ENCODE data around the gene ARHGEF25. TPM values are rescaled to one million over a fixed set of nuclear protein-coding genes. Genes with fewer than 3 reads are reported as not detected.

The ARHGEF25 gene
- polyA plus RNA-seq, 1 experiment: 26.0 TPM

DNA sequence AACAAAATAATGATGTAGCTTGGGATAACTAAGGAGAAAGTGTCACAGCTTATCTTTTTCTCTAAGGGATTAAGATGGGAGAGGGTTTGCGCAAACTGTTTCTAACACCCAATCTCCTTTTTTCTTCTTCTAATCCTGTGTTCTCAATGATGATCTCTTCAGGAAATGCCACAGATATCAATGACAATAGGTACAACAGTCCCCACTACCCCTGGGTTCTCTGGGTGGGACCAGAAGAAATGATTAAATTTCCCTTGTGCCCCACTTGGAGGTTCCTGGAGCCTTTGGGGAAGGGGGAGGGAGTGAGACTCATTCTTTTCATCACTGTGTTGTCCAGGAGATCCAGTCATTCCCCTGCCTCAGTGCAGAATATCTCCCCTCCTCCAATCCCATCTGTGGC lies 28.8 kb upstream of the ARHGEF25 start:
- no peak for DNase-seq (ENCODE audit: low read depth)
- peaks cover 1% of the 10 kb centered on the region; the same call in 1 of the 2 replicates for H3K27me3 ChIP-seq (ENCODE audit: control insufficient read depth, insufficient read depth, low read length)
- POLR2A ChIA-PET: no interaction called here
- CTCF ChIA-PET: interaction anchor here (0.8 to 8.4 kb wide), 15 partner anchors 9 to 157 kb away, joined by 3 to 257 read pairs (median 13); partner anchors contain the start of genes AGAP2, ARHGEF25, B4GALNT1 and OS9
- TF ChIP-seq, protein P1, sequence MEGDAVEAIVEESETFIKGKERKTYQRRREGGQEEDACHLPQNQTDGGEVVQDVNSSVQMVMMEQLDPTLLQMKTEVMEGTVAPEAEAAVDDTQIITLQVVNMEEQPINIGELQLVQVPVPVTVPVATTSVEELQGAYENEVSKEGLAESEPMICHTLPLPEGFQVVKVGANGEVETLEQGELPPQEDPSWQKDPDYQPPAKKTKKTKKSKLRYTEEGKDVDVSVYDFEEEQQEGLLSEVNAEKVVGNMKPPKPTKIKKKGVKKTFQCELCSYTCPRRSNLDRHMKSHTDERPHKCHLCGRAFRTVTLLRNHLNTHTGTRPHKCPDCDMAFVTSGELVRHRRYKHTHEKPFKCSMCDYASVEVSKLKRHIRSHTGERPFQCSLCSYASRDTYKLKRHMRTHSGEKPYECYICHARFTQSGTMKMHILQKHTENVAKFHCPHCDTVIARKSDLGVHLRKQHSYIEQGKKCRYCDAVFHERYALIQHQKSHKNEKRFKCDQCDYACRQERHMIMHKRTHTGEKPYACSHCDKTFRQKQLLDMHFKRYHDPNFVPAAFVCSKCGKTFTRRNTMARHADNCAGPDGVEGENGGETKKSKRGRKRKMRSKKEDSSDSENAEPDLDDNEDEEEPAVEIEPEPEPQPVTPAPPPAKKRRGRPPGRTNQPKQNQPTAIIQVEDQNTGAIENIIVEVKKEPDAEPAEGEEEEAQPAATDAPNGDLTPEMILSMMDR (IDR thresholded peaks at IDR 0.05; ENCODE audit: insufficient read depth, low read depth, low read length): no peak
- no peaks in the 10 kb centered on the region; the same call in 1 of the 2 replicates for H3K36me3 ChIP-seq (ENCODE audit: control insufficient read depth, insufficient read depth, low read length)
- no peak overlapping the region for H3K4me3 ChIP-seq (ENCODE audit: low read depth, low read length)

DNA sequence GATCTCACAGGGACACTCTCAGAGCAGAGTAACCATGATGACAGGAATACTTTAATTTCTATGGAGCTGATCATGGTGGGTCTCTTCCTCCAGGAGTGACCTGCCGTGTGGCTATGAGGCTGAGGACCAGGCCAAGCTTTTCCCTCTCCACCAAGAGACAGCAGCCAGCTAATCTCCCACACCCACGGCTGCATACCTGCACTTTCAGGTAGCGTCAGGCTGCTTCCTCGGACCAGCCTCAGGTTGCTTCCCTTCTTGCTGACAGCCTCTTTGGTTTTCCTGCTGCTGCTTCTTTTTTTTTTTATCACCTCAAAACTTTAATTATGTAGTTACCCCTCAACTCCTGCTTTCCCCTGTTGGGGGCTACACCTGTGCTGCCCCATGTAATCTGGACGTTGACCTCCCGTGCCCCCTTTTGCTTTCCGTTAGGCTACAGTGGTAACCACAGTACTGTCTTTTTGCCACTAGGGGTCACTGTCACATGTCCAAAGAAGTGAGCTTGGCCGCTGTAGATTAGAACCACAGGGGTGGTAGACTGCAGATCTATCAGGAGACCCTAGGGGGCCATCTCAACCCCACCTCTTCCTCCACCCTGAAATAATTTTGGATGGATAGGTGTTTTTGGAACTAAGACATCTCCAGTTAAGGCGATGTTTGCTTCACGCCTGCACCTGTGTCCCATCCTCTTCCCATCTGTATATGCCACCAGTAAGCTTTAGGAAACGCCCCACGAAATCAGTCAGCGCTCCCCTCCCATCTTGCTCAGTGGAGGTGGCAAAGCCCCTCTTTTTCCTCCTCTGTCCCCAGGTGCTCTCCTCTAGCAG lies 28.0 kb upstream of the ARHGEF25 start:
- ChIA-PET CTCF (interaction anchor here (0.6 to 8.4 kb wide), 28 partner anchors 10 to 426 kb away, joined by 3 to 257 read pairs (median 6); partner anchors contain the start of genes AGAP2, ARHGEF25, B4GALNT1 and EEF1AKMT3), POLR2A (interaction anchor here (1.0 kb wide), 1 partner anchor 36 kb away, joined by 3 read pairs; no protein-coding TSS in a partner anchor)
- Histone ChIP-seq H3K4me3 (ENCODE audit: low read depth, low read length) (no peak overlapping the region), H3K36me3 (ENCODE audit: control insufficient read depth, insufficient read depth, low read length) (no peaks in the 10 kb centered on the region; the same call in 1 of the 2 replicates), H3K27me3 (ENCODE audit: control insufficient read depth, insufficient read depth, low read length) (peaks cover 1% of the 10 kb centered on the region; the same call in 1 of the 2 replicates)
- no peak for DNase-seq (ENCODE audit: low read depth)
- TF ChIP-seq, protein P1 (IDR thresholded peaks at IDR 0.05; ENCODE audit: insufficient read depth, low read depth, low read length): peak; percentile 88

DNA sequence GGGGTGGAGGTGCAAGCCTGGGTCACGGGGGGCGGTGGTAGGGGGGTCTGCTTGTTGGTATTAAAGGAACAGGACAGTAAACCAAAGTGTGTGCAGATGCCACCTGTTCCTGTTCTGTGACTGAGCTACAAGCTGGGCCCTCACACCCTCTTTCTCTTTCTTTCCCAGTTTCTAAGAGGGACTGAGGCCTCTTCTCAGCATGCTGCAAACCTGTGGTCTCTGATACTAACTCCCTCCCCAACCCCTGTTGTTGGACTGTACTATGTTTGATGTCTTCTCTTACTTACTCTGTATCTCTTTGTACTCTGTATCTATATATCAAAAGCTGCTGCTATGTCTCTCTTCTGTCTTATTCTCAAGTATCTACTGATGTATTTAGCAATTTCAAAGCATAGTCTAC lies 27.2 kb upstream of the ARHGEF25 start:
- no peaks in the 10 kb centered on the region; the same call in 1 of the 2 replicates for H3K36me3 ChIP-seq (ENCODE audit: control insufficient read depth, insufficient read depth, low read length)
- TF ChIP-seq, protein P1 (IDR thresholded peaks at IDR 0.05; ENCODE audit: insufficient read depth, low read depth, low read length): no peak
- CTCF ChIA-PET: interaction anchor here (0.7 to 8.4 kb wide), 19 partner anchors 9 to 188 kb away, joined by 3 to 257 read pairs (median 7); partner anchors contain the start of genes ARHGEF25, B4GALNT1, EEF1AKMT3 and GLI1
- no peak for DNase-seq (ENCODE audit: low read depth)
- H3K4me3 ChIP-seq (ENCODE audit: low read depth, low read length): no peak overlapping the region
- H3K27me3 ChIP-seq (ENCODE audit: control insufficient read depth, insufficient read depth, low read length): peaks cover 1% of the 10 kb centered on the region; the same call in 1 of the 2 replicates
- POLR2A ChIA-PET: interaction anchor here (0.6 kb wide), 1 partner anchor 121 kb away, joined by 3 read pairs; no protein-coding TSS in a partner anchor

DNA sequence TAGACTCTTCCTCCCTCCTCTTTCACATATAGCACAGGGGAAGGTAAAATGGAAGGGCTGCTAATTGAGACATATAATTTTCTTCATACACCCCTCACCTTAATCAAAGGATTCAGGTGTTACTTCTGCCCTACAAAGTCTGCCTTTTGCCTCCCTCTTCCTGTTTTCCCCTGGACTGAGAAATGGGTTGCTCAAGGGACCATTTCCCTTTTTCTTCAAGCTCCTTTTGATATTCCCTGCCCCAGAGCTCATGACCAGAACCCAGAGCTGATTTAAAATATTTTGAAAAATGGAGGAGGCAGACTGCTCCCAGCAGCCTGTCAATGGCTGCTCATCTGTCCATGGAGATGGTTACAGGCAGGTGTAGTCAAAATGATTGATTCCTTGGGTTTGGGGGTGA lies 26.5 kb upstream of the ARHGEF25 start:
- TF ChIP-seq, protein P1 (IDR thresholded peaks at IDR 0.05; ENCODE audit: insufficient read depth, low read depth, low read length): no peak
- H3K4me3 ChIP-seq (ENCODE audit: low read depth, low read length): no peak overlapping the region
- POLR2A ChIA-PET: interaction anchor here (0.6 kb wide), 1 partner anchor 122 kb away, joined by 3 read pairs; no protein-coding TSS in a partner anchor
- CTCF ChIA-PET: interaction anchor here (0.8 to 8.4 kb wide), 11 partner anchors 8 to 149 kb away, joined by 3 to 257 read pairs (median 21); partner anchors contain the start of genes ARHGEF25 and B4GALNT1
- H3K36me3 ChIP-seq (ENCODE audit: control insufficient read depth, insufficient read depth, low read length): no peaks in the 10 kb centered on the region; the same call in 1 of the 2 replicates
- H3K27me3 ChIP-seq (ENCODE audit: control insufficient read depth, insufficient read depth, low read length): peaks cover 1% of the 10 kb centered on the region; the same call in 1 of the 2 replicates
- DNase-seq (ENCODE audit: low read depth): no peak

DNA sequence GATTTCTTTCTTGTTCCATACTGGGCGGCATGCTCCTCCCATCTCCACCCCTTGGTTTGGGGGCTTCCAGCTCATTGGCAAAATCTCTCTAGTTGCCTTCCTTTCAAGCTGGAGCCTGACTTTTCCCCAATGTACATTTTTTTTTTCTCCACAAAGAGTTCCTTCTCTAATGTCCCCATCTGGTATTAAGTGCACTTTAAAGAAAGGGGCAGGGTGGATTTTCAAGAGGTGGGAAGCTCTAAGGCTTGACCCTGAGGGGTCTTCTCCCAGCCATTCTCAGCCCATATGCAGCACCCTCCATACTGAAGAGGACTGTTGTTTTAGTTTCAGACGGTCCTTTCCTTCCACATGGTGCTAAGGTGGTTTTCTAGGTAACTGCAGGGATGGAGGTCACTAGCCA lies 26.1 kb upstream of the ARHGEF25 start:
- DNase-seq (ENCODE audit: low read depth): no peak
- ChIA-PET CTCF (interaction anchor here (0.8 to 8.4 kb wide), 9 partner anchors 8 to 126 kb away, joined by 3 to 257 read pairs (median 33); partner anchors contain the start of genes ARHGEF25 and B4GALNT1), POLR2A (no interaction called here)
- H3K27me3 ChIP-seq (ENCODE audit: control insufficient read depth, insufficient read depth, low read length): peaks cover 1% of the 10 kb centered on the region; the same call in 1 of the 2 replicates
- TF ChIP-seq, protein P1 (IDR thresholded peaks at IDR 0.05; ENCODE audit: insufficient read depth, low read depth, low read length): no peak
- no peak overlapping the region for H3K4me3 ChIP-seq (ENCODE audit: low read depth, low read length)
- H3K36me3 ChIP-seq (ENCODE audit: control insufficient read depth, insufficient read depth, low read length): no peaks in the 10 kb centered on the region; the same call in 1 of the 2 replicates
